NCI-H2081 treated with DMSO at 0.1 percent for 48 hours (cell line): Measurements from ENCODE around the gene LLGL2.
"Not testable (repeated sequence)": the region's sequence is repeated elsewhere in the genome, so short reads cannot be mapped to it uniquely, and the experiment has no call there.

Experiments
- DNase-seq: peaks from one replicate; lab custom pipeline; 2025; lab: John Stamatoyannopoulos, UW

Gene LLGL2

GRCh38 chr17:75507733-75508719 lies 17.5 kb upstream of the LLGL2 start:
- DNase-seq = no peak

DNA sequence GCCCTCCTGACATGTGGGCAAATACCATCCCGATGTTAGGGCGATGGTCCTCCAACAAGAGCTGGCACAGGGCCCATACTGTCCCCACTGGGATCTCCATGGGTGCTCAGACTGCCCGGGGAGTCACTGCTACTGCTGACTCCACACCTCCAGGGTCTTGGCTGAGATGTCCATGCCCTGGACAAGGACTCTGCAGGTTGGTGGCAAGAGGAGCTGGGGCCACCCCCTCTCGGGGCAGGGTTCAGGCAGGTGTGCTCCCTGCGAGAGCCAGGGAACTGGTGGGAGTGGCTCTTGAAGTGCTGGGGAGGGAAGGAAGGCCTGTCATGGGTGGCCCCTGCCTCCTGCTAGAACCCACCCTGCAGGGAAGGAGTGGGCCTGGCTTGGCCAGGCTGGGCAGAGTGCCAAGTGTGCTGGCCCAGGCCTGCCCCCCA lies 16.6 kb upstream of the LLGL2 start:
- DNase-seq = no peak

- DNase-seq = no peak
These were observed 15.8 kb upstream of the LLGL2 start for GRCh38 chr17:75509528-75510258.

- DNase-seq = no peak
These were observed 14.3 kb upstream of the LLGL2 start for GRCh38 chr17:75511270-75511609.

DNA sequence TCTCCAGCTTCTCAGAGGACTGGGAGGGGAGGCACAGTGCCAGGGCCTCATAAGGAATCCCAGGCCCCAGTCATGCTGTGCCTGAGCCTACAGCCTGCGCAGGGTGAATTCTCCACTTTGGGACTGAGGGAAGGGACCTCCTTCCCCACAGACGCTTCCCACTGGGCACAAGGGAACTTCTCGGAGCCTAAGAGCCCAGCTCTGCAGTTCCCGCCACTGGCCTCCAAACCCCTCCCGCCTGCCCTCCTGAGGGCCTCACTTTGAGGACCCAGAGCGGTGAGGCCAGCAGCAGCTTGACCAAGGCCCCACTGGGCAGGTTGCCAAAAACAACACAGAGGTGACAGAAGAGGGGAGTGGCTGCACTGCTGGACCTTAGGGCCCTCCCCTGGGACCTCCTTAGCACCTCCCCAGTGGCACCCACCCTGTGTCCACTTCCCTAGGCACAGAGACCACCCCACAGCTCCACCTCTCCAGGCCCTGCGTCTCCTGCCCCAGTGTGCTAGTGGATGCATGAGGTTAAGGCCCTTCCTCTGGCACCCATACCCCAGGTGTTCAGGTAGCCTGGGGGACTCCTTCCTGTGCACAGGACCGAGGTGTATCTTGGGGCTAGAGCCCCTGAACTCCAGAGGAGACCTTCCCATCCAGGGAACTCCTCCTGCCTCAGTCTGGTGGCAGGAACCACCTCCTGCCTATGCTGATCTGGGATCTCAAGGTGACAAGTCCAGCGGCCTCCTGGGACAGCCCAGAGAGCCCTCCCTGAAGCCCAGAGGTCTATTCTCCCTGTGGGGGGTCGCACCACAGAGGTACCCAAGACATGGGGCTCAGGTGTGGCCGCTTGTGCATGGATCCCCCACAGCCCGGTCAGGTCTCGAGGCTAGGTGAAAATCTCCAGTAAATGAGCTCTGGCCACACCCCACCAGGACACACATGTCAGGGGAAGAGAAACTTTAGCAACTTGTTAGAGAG lies 13.6 kb upstream of the LLGL2 start:
- no peak for DNase-seq

GRCh38 chr17:75512926-75513640 lies 12.4 kb upstream of the LLGL2 start:
- DNase-seq = no peak

- DNase-seq = no peak
These were observed 11.9 kb upstream of the LLGL2 start for GRCh38 chr17:75513641-75514000.

DNA sequence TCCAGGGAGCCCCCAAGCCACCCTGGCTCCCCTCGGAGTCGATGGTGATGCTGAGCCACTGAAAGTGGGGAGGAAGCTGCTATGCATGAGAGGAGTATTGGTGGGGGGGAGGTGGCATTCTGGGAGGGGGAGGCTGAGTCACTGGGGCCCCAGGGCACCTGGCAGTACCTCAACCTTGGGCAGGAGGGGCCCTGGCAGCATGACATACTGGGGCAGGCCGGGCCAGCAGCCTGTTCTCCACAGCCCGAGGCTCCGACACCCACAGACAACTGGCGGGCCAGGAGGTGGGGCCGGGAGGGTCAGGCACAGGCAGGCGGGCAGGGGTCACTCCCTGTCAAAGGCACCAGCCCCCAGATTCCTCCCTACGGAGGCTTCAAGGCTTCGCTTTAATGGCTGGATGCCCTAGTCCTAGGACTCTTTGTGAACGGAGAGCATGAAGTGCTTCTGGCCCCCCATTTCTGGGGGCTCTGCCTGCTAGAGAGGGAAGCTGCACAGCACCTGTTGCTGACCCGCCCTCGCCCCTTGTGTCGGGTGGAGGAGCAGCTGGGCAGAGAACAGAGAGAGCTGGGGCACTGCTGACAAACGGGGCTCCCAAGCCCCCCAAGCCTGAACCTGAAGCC lies 11.1 kb upstream of the LLGL2 start:
- DNase-seq = no peak

- DNase-seq = no peak
These were observed 10.5 kb upstream of the LLGL2 start for GRCh38 chr17:75514919-75515495.

DNA sequence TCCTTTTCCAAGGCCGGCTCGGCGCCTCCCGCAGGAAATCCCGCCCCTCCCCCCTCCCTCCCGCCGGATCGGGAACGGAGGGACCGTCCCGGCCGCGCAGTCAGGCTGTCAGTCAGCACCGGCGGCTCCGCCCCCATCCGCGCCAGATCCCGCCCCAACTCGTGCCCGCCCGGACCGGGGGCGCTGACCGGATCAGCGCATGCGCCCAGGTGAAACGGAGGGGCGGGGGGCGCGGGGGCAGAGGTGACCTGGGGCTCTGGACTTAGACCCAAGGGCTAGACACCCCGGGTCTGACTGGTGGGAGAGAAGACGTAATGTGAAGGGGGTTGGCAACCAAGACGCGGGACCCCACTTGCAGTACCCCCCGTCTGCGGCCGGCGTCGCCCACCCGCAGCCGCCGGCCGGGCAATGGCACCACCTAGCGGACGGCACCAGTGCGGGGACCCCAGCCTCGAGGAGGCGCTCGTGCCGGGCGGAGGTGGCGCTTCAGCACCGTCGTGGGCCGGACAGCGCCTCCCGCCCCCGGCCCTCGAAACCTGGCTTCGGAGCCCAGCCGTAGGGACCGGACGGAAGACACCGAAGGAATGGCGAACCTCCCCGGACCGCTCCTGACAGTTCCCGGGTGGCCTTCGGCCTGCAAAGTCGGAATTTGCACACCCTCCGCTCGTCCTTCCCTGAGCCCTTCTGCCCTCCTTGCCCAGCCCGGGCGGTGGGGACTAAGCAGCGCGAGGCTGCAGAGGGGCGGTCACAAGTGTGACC lies 9.8 kb upstream of the LLGL2 start, which contains the start of gene CASKIN2:
Gene CASKIN2 (minus strand): TSS at position 42 of the 759 bp plus-strand sequence. CDS start 1,733 bp downstream, outside the sequence.
- peak; percentile 42 for DNase-seq

DNA sequence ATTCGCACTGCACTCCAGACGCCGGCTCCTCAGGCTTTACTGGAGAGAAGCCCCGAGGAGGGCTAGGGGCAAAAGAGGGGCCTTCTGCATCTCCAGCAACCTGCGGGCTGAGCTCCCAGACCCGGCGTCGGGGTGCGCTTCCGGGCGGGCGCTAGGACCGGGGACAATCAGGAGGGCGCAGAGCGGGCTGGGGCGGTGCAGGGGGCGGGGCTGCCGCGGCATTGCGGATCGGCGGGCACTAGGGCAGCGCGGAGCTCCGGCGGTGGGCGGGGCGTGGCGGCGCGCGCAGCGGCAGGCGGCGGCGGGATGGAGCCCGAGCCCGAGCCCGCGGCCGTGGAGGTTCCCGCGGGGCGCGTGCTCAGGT lies 9.3 kb upstream of the LLGL2 start, which contains the start of gene TSEN54:
Gene TSEN54 (plus strand): TSS at position 274 of the 364 bp plus-strand sequence. CDS start 33 bp downstream, at position 307.
- peak; percentile 40 for DNase-seq

DNA sequence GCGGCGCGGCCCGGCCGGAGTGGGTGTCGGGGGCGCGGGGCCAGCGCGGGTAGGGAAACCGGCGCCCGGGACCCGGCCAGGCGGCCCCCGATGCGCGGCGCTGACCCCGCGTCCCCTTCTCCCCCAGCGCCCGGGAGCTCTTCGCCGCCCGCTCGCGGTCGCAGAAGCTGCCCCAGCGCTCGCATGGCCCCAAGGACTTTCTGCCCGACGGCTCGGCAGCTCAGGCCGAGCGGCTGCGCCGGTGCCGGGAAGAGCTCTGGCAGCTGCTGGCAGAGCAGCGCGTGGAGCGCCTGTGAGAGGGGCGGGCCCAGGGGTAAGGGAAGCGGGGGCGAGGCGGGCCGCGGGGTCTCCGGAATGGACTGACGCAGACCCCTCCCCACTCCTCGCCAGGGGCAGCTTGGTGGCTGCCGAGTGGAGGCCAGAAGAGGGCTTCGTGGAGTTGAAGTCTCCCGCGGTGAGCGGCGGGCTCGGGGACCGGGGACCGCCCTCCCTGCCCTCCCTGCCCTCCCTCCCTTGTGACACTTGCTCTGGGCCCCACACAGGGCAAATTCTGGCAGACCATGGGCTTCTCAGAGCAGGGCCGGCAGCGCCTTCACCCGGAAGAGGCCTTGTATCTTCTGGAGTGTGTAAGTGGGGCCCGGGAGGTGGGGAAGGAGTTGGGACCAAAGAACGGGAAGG lies 8.7 kb upstream of the LLGL2 start:
- no peak for DNase-seq

GRCh38 chr17:75517297-75517865 lies 8.1 kb upstream of the LLGL2 start:
- DNase-seq = no peak

DNA sequence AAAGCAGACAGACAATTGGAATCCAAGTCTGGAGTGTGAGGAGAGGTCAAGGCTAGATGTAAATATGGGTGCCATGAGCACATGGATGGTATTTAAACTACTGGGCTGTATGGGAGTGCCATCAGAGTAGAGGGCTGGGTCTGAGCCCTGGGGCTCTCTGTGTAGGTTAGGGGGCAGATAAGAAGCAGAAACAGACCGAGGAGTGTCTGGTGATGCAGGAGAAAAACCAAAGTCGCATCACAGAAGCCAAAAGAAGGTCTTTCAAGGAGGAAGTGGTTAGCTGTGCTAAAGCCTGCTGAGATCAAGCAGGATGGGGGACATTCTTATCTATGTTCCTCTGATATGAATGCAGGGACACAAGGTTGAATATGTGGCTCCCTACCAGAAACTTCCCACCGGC lies 7.3 kb upstream of the LLGL2 start:
- no peak for DNase-seq

GRCh38 chr17:75518983-75519537 lies 6.4 kb upstream of the LLGL2 start:
- DNase-seq = no peak

- DNase-seq = not testable (repeated sequence)
These were observed 5.1 kb upstream of the LLGL2 start for GRCh38 chr17:75520413-75520812.

DNA sequence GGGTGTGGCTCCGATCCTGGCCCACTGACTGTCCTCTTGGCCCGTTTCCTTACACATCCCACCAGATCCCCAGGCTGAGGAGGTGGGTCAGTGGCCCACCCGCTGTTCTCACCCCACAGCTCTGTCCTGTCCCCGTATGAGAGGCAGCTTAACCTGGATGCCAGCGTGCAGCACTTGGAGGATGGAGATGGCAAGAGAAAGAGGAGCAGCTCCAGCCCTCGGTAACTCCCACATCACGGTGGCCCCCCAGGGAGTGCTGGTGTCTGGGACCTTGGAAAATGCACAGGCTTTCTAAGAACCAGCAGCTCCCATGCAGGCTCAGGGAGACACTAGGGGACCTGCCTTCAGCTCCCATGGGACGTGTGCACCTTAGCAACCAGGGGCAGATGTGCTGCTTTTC lies 4.2 kb upstream of the LLGL2 start:
- DNase-seq = no peak
